AG10803 (cell line): ENCODE measurements around the gene WDR90.

Experiments
- DNase-seq: peaks from one replicate; pipeline ENCODE4 v3.0.0; 2010; ENCODE audit warnings: low read depth
- H3K4me3 ChIP-seq: 2 replicates; pipeline ENCODE4 v1.5.1; 2011; ENCODE audit warnings: mild to moderate bottlenecking, low read length, control low read depth
- CTCF ChIP-seq: conservative IDR thresholded peaks from 2 replicates; pipeline ENCODE4 v1.5.1; 2011; ENCODE audit warnings: mild to moderate bottlenecking, low read length, control low read depth, inconsistent platforms

The WDR90 gene

GRCh38 chr16:648071-648780, 939 bp upstream of the WDR90 start:
- H3K4me3 ChIP-seq = peak overlapping the region; percentile 77
- DNase-seq = peak; percentile 25
- peak; percentile 41 for TF ChIP-seq CTCF

- no peak for DNase-seq
- no peak for TF ChIP-seq CTCF
- H3K4me3 ChIP-seq = peak overlapping the region; percentile 77
Measured at GRCh38 chr16:649631-650030, 466 bp downstream of the WDR90 start.

GRCh38 chr16:651844-652243, 2.7 kb downstream of the WDR90 start:
- H3K4me3 ChIP-seq = no peak overlapping the region
- TF ChIP-seq CTCF = no peak
- no peak for DNase-seq

GRCh38 chr16:652454-653305, 3.5 kb downstream of the WDR90 start:
- DNase-seq = no peak
- TF ChIP-seq CTCF = no peak
- no peak overlapping the region for H3K4me3 ChIP-seq

GRCh38 chr16:654034-654433, 4.9 kb downstream of the WDR90 start:
- TF ChIP-seq CTCF = no peak
- DNase-seq = no peak
- no peak overlapping the region for H3K4me3 ChIP-seq

GRCh38 chr16:657487-657886, 8.3 kb downstream of the WDR90 start:
- no peak for TF ChIP-seq CTCF
- H3K4me3 ChIP-seq = no peak overlapping the region
- DNase-seq = no peak
